SU-DHL-6 (cell line): ENCODE data around the gene CREBBP.

ENCODE experiments used
- H2AFZ ChIP-seq: fragments of 200-600 bp; sonication (generic); 2 replicates; pipeline ENCODE4 v1.6.1; 2014; ENCODE audit warnings: low read depth, mild to moderate bottlenecking, moderate library complexity, mixed read lengths, antibody characterized with exemption, low read length; ENCODE audit not compliant: severe bottlenecking
- H3F3A ChIP-seq: fragments of 200-600 bp; shearing (Covaris generic); 2 replicates; pipeline ENCODE4 v1.6.0; 2016; ENCODE audit warnings: antibody characterized with exemption, mild to moderate bottlenecking; ENCODE audit not compliant: insufficient read depth
- H3K27ac ChIP-seq: fragments of 200-600 bp; sonication (generic); 2 replicates; pipeline ENCODE4 v1.5.1; 2016; ENCODE audit warnings: low read depth, mild to moderate bottlenecking, low read length, moderate library complexity, mixed read lengths
- H3K27me3 ChIP-seq: fragments of 200-600 bp; sonication (generic), shearing (Covaris generic); 2 replicates; pipeline ENCODE4 v1.6.0; 2014; ENCODE audit warnings: mild to moderate bottlenecking, low read length
- H3K36me3 ChIP-seq: fragments of 200-600 bp; sonication (generic); 2 replicates; pipeline ENCODE4 v1.6.1; 2014; ENCODE audit warnings: mild to moderate bottlenecking, low read length, mixed read lengths
- H3K4me2 ChIP-seq: fragments of 300-600, 200-600 bp; shearing (Covaris generic), sonication (generic); 2 replicates; pipeline ENCODE4 v1.6.0; 2014; ENCODE audit warnings: low read length, low read depth, mild to moderate bottlenecking; ENCODE audit not compliant: poor library complexity, severe bottlenecking
- H3K4me3 ChIP-seq: fragments of 200-600 bp; sonication (generic); 2 replicates; pipeline ENCODE4 v1.5.1; 2014; ENCODE audit warnings: antibody characterized with exemption, low read length, mild to moderate bottlenecking, mixed read lengths; ENCODE audit not compliant: insufficient read depth, poor library complexity, severe bottlenecking
- H3K79me2 ChIP-seq: fragments of 200-600 bp; sonication (generic); 2 replicates; pipeline ENCODE4 v1.6.1; 2014; ENCODE audit warnings: mild to moderate bottlenecking, low read length, moderate library complexity; ENCODE audit not compliant: insufficient read depth
- H3K9ac ChIP-seq: fragments of 200-600 bp; sonication (generic); 2 replicates; pipeline ENCODE4 v1.7.0; 2014; ENCODE audit warnings: mild to moderate bottlenecking, low read length
- H3K9me2 ChIP-seq: fragments of 200-600 bp; sonication (generic); replicated peaks from 2 replicates; pipeline ENCODE4 v1.6.1; 2014; ENCODE audit warnings: low read length; ENCODE audit not compliant: insufficient read depth
- H3K9me3 ChIP-seq: fragments of 200-600 bp; sonication (generic); 2 replicates; pipeline ENCODE4 v1.6.1; 2014; ENCODE audit warnings: low read length, mixed read lengths; ENCODE audit not compliant: insufficient read depth
- H4K20me1 ChIP-seq: fragments of 200-600 bp; sonication (generic); 2 replicates; pipeline ENCODE4 v1.6.1; 2014; ENCODE audit warnings: low read depth, mild to moderate bottlenecking, antibody characterized with exemption, low read length, moderate library complexity, mixed read lengths
- CTCF ChIP-seq: fragments of 200-600 bp; sonication (generic); IDR thresholded peaks from one replicate; pipeline ENCODE4 v1.5.1; 2017; ENCODE audit warnings: antibody characterized with exemption, mild to moderate bottlenecking, low read length, moderate library complexity; ENCODE audit not compliant: insufficient read depth, poor library complexity, severe bottlenecking
- EZH2phosphoT487 ChIP-seq: fragments of 200-600 bp; sonication (generic), shearing (Covaris generic); conservative IDR thresholded peaks from 2 replicates; pipeline ENCODE4 v1.6.1; 2018; ENCODE audit warnings: mild to moderate bottlenecking, antibody characterized with exemption, low read length, moderate library complexity, mixed read lengths

The CREBBP gene

DNA sequence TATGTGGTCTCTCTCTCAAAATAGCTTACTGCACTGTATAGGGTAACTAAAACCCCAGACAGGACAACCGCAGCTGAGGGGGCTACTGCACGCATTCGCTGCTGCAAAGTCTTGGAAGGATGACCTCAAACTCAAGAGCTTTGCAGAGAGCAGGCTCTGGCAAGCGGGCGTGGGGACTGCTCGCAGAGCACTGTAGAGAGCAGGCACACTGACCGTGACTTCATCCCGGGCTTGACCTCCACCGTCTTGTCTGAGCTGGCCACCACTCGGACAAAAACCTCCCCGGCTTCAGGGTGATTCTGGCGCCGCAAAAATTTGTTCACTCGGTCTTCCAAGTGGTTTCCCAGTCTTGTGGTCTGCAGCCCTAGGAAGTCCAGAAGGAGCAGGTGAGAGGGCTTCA is 140.3 kb downstream of the CREBBP start:
- Histone ChIP-seq H3K9me2 (no peaks in the 10 kb centered on the region), H3K27me3 (no peaks in the 10 kb centered on the region), H4K20me1 (no peaks in the 10 kb centered on the region), H3K4me2 (no peak overlapping the region), H3K36me3 (peaks cover 7% of the 10 kb centered on the region; the same call in 1 of the 2 replicates), H3F3A (no peaks in the 10 kb centered on the region), H3K4me3 (no peak overlapping the region), H3K9ac (no peak overlapping the region), H3K9me3 (no peaks in the 10 kb centered on the region), H2AFZ (no peak overlapping the region), H3K79me2 (no peaks in the 10 kb centered on the region), H3K27ac (no peak overlapping the region)
- no peak for TF ChIP-seq EZH2phosphoT487
- no peak for TF ChIP-seq CTCF

DNA sequence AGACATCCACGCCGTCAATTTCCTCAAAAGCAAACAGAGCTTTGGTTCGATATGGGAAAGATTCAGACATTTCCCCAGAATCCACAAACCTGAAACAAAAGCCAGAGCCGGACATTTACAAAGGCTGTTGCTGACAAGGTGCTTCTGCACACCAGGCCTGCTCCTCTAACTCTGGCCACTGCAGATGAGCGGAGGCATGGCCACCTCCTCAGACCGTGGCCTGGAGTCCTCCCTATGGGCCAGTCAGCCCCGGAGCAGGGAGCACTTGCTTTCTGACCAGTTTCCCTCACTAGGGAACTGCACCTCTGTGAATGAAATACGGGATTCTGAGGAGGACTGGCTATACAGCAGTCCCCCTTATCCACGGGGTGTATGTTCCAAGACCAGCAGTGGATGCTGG is 140.9 kb downstream of the CREBBP start:
- TF ChIP-seq EZH2phosphoT487 (no peak), CTCF (no peak)
- Histone ChIP-seq H3F3A (no peaks in the 10 kb centered on the region), H3K36me3 (peaks cover 7% of the 10 kb centered on the region; the same call in 1 of the 2 replicates), H3K27me3 (no peaks in the 10 kb centered on the region), H3K9me3 (no peaks in the 10 kb centered on the region), H3K4me3 (no peak overlapping the region), H3K27ac (no peak overlapping the region), H3K9ac (no peak overlapping the region), H3K9me2 (no peaks in the 10 kb centered on the region), H3K79me2 (no peaks in the 10 kb centered on the region), H3K4me2 (no peak overlapping the region), H4K20me1 (no peaks in the 10 kb centered on the region), H2AFZ (no peak overlapping the region)

- H3K27me3 ChIP-seq = no peaks in the 10 kb centered on the region
- no peak overlapping the region for H3K9ac ChIP-seq
- no peaks in the 10 kb centered on the region for H3K9me2 ChIP-seq
- H2AFZ ChIP-seq = no peak overlapping the region
- no peaks in the 10 kb centered on the region for H4K20me1 ChIP-seq
- H3K4me3 ChIP-seq = no peak overlapping the region
- H3K27ac ChIP-seq = no peak overlapping the region
- no peaks in the 10 kb centered on the region for H3K79me2 ChIP-seq
- no peak overlapping the region for H3K4me2 ChIP-seq
- peaks cover 7% of the 10 kb centered on the region; the same call in 1 of the 2 replicates for H3K36me3 ChIP-seq
- TF ChIP-seq CTCF = no peak
- no peak for TF ChIP-seq EZH2phosphoT487
- H3K9me3 ChIP-seq = no peaks in the 10 kb centered on the region
- H3F3A ChIP-seq = no peaks in the 10 kb centered on the region
Observed at GRCh38 chr16:3738541-3738940, 142.0 kb downstream of the CREBBP start.

DNA sequence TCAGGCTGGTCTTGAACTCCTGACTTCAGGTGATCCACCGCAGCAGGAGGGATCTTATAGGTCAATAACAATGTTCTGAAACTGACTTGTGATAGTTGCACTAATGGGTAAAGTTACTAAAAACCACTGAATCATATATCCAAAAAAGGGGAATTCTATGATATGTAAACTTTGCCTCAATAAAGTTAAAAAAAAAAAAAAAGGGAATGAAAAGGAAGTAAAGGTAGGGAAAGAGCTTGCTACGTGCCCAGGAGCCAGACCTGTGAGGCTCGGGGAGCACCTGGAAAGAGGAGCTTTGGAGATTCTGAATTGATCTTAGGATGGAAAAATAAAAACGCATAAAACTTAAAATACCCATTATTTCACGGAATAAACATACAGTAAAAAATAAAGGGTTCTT is 142.4 kb downstream of the CREBBP start:
- no peaks in the 10 kb centered on the region for H3K9me2 ChIP-seq
- no peak overlapping the region for H3K9ac ChIP-seq
- no peaks in the 10 kb centered on the region for H4K20me1 ChIP-seq
- TF ChIP-seq EZH2phosphoT487 = no peak
- TF ChIP-seq CTCF = no peak
- no peak overlapping the region for H3K27ac ChIP-seq
- H3F3A ChIP-seq = no peaks in the 10 kb centered on the region
- no peaks in the 10 kb centered on the region for H3K9me3 ChIP-seq
- H3K79me2 ChIP-seq = no peaks in the 10 kb centered on the region
- H3K27me3 ChIP-seq = no peaks in the 10 kb centered on the region
- H3K4me2 ChIP-seq = no peak overlapping the region
- H3K36me3 ChIP-seq = peaks cover 3% of the 10 kb centered on the region; the same call in 1 of the 2 replicates
- no peak overlapping the region for H3K4me3 ChIP-seq
- no peak overlapping the region for H2AFZ ChIP-seq
